Kidney glomerular epithelial cell (primary cell): ENCODE data around the gene MRM2.

Experiments used
- DNase-seq: peaks from one replicate; lab custom pipeline; 2025; lab: John Stamatoyannopoulos, UW

Gene MRM2

GRCh38 chr7:2247141-2247995 lies 5.4 kb upstream of the MRM2 start:
- DNase-seq, result no peak

GRCh38 chr7:2245883-2246675 lies 4.1 kb upstream of the MRM2 start:
- DNase-seq, result no peak

GRCh38 chr7:2244404-2244995 lies 2.5 kb upstream of the MRM2 start:
- DNase-seq, result no peak

DNA sequence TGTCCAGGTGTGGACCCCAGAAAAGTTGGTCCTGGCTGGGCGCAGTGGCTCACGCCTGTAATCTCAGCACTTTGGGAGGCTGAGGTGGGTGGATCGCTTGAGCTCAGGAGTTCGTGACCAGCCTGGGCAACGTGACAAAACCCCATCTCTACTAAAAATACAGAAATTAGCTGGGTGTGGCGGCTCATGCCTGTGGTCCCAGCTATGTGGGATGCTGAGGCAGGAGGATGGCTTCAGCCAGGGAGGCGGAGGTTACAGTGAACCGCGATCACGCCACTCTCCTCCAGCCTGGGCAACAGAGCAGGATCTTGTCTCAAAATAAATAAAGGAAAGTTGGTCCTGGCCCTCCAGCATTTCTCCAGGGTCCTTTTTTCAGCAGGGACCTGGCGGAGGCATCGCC lies 1.5 kb upstream of the MRM2 start:
- DNase-seq, result no peak

DNA sequence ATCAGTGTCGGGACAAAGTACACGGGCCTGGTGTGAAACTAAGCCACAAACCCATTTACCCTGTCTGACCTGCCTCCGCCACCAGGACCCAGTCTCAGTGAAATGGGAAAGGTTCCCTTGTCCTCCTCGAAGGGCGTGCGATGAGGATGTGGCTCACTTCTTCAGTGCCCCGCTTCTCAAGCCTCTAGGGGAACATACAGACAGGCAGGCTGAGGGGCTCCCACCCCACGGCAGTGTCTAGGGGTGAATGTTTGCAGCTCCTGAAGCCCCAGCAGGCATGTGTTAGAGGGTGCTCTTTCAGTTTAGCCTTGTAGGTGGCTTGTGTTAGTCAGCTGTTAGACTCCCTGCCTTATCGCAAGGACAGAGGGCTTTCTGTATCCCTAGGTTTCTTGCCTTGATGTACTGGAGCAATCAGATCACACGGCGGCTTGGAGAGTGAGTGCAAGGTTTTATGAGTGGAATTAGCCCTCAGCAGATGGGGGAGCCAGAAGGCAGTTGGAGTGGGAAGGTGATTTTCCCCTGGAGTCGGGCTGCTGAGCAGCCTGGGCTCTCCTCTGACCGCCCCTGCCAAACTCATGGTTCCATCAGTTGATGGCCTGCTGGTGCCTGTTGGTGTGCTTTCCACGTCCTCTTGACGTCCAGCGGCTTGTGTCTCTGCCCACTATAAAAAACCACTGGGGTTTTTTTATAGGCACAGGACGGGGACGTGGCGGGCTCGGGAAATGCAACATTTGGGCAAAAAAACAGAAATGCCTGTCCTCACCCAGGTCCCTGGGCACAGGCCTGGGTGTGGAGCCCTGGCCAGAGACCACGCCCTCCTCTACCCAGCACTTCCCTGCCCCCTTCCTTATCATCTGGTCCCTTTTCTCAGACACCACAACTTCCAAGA lies 780 bp upstream of the MRM2 start:
- no peak for DNase-seq

DNA sequence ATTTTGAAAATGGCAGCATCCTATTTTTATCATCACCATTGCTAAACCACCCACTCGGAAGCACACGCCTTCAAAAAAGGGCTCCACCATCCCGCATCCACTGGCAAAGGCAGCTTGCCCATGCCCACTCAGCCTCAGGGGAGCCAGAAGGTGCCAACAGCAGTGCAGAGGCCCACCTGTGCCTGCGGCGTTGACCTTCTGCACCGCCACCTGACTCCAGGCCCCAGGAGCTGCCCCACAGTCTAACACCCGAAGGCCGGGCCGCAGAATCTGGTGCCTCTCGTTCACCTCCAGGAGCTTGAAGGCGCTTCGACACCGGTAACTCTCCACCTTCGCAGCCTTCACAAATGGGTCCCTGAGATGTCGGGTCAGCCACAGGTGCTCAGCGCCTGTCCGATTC lies 2.8 kb downstream of the MRM2 start:
- no peak for DNase-seq

- no peak for DNase-seq
Measured at GRCh38 chr7:2237109-2237602, 4.8 kb downstream of the MRM2 start.

- DNase-seq, result no peak
Measured at GRCh38 chr7:2233926-2234325, 8.1 kb downstream of the MRM2 start.

DNA sequence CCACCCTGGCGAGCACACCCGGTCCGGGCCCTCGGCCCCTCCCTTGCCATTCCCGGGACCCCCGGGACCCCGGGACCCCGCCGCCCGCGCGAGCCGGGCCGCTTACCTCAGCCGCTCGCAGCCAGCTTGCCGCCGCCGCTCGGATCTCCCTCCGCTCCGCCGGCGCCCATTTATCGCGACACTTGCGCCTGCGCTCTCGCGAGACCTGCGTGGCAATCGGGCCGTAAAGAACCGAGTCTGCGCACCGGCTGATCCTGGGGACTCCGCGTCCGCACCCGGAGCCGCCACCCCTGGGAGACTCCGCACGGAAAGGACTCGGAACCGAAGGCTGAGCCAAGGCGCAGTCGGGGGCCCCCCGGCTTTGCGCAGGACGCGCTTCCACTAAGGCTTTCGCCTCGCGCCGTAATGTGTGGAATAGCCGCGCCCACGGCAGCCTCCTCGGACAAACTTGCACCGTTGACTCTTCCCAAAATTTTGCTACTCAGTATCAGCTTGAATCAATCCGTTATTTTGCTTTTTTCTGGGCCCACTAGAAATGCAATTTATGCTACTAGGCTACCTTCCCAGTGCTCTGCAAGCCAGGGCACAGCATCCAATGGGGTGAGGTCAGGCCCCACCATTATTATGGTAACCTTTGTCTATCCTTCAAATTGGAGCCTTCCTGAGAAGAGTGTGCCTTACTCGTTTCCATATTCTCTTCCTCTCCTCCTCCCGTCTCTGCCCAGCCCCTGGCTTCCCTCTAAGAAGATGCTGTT lies 9.1 kb downstream of the MRM2 start, which contains the start of gene MAD1L1:
Gene MAD1L1 (minus strand): TSS at position 180 of the 755 bp plus-strand sequence. CDS start 2,812 bp downstream, outside the sequence.
- DNase-seq, result peak; percentile 34

DNA sequence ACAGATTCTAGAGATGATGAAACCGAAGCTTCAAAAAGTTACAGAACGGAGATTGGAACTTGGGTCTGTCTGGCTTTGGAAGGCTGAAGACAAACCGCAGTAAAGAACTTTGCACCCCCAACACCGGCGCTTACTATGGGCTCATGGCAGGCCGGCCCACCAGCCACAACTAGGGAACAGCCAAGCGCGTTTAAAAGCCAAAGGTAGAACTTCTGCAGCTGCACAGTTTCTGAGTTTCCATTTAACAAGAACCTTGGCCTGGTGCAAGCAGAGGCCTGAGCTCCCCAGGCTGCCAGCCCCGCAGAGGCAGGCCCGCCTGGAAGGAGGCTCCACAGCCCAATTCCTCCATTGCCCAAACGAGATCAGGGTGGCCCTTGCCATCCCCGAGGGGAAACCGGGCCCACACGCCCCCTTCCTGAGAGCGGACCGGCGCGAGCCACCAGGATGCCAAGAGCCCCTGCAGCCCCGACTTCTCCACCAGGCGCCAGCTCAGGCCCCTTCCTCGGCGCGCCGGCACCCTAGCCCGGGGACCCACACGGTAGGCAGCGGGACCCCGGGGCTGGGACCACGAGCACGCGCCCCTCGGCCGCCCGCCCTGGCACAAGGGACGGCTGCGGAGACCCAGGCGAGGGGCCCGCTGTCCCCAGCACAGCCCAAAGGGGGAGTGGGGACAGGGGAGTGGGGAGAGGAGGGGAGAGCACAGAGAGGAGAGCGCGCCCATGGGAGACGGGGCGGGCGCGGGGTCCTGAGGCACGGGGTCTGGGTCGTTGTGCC lies 9.8 kb downstream of the MRM2 start:
- no peak for DNase-seq

GRCh38 chr7:2230882-2231281 lies 11.1 kb downstream of the MRM2 start:
- no peak for DNase-seq

DNA sequence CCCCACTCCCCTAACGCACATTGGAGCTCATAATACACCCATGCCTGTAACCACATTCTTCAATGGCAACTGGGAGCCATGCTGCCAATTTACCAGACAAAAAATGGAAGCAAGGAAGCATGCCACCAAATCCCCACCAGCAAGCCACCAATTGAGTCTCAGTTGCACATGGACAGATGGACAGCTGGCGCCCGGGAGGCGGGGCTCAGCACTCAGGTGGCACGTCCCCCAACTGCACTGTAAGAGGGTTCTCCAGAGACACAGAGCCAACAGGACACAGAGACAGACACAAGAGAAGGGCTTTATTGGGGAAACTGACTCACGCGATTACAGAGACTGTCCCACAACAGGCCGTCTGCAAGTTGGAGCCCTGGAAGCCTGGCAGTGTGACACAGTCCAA lies 11.8 kb downstream of the MRM2 start:
- DNase-seq, result no peak

DNA sequence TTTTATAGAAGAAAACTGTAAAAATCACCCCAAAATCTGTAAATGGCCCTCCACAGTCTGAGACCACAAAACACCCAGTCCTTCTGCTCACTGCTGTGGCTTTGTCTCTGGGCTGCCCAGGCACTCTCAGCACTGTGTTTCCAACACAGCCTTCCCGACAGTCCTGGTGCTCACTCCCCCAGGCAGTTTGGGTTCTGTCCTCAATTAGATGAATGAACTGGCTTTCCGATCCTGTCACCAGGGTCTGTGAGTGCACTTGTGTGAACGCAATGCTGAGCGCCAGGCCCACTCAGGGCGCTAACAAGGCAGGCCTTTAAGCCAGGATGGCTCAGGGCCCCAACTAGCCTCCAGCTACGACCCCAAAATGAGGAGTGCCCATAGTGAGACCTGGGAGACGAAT lies 12.5 kb downstream of the MRM2 start:
- no peak for DNase-seq

DNA sequence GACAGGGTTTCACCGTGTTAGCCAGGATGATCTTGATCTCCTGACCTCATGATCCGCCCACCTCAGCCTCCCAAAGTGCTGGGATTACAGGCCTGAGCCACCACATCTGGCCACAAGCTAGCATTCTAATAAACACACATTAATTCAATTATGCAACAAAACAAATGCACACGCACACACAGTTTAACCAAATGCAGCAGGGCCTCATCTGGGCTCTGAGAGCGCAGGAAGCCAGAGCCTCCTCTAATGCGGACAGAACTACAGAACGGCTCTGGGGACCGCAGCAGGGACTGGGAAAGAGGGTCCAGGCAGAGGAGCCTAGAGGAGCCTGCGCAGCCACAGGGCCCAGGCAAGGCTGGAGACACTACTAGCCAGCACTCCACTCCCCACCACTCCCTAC lies 13.1 kb downstream of the MRM2 start:
- DNase-seq, result no peak

GRCh38 chr7:2227699-2228098 lies 14.3 kb downstream of the MRM2 start:
- DNase-seq, result no peak

GRCh38 chr7:2225830-2226229 lies 16.2 kb downstream of the MRM2 start:
- DNase-seq, result no peak

- DNase-seq, result no peak
Measured at GRCh38 chr7:2225336-2225735, 16.7 kb downstream of the MRM2 start.

DNA sequence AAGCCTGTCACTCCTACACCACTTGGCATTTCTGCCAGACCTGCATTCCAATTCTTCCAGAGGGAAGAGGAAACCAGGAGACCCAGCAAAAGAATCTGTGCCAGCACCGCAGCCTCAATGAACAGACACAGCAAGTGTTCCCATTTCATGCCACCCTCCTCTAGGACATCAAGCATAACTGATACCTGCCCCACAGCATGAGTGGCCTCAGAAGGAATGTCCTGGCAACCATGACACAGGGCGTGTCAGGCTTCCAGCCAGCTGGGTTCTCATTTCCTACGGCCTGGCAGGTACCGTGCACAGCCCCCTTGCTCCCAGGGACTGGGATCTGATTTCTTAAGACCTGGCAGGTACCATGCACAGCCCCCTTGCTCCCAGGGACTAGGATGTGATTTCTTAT lies 17.1 kb downstream of the MRM2 start:
- DNase-seq, result no peak

- no peak for DNase-seq
Measured at GRCh38 chr7:2224491-2224928, 17.5 kb downstream of the MRM2 start.

DNA sequence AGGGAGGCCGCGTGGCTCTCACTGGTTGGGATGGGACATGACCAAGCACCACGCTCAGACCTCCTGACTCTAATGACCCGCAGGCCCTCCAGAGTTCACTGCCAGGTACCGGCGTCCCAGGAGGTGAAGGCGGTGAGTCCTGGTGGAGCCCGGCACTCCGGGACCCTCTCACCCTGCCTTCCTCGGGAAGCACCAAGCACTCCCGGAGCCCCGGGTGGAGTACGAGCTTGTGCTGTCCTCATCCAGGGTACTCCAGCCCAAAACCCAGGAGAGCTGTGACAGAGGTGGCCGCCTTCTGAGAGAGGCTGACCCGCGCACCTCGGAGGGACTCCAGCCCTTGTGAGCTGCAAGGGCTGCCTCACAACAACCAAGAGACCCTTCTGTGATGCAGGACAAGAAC lies 18.7 kb downstream of the MRM2 start:
- no peak for DNase-seq
